Mammary epithelial cell (primary cell): ENCODE measurements around the gene TAF4.

Experiments used
- CTCF ChIP-seq, 2 donors: IDR thresholded peaks in 1 of 2; conservative IDR thresholded peaks in 1 of 2; 2 replicates each; pipeline ENCODE4 v1.5.1; 2011 to 2012; ENCODE audit warnings: inconsistent platforms in 2 of 2, low read length in 2 of 2, mild to moderate bottlenecking in 2 of 2, control low read depth in 1 of 2, low read depth in 1 of 2; ENCODE audit not compliant: insufficient read depth in 1 of 2; ENCODE audit errors: extremely low read depth in 1 of 2
- EZH2 ChIP-seq: IDR thresholded peaks from 2 replicates; pipeline ENCODE4 v1.6.1; 2012; ENCODE audit warnings: low read length, inconsistent platforms, borderline replicate concordance

DNA sequence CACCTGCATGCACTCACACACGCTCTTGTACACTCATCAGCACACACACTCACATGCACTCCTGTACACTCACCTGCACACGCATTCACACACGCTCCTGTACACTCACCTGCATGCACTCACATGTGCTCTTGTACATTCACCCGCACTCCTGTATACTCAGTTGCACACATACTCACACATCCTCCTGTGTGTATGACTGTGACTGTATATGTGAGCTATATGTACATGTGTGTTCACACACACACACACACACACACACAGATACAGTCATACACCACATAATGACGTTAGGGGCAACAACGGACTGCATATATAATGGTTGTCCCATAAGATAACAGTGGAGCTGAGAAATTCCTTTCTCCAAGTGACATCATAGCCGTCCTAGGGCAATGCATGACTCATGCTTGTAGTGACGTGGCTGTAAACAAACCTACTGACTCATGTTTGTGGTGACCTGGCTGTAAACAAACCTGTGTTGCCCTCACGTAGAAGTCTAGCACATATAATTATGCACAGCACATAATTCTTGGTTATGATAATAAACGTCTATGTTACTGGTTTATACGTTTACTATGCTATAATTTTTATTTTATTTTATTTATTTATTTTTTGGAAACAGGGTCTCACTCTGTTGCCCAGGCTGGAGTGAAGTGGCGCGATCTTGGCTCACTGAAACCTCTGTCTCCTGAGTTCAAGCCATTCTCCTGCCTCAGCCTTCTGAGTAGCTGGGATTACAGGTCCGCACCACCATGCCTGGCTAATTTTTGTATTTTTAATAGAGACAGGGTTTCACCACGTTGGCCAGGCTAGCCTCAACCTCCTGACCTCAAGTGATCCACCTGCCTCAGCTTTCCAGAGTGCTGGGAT is 22.8 kb upstream of the TAF4 start:
- TF ChIP-seq CTCF (conservative IDR thresholded peaks at IDR 0.05 in 1 of 2, IDR thresholded peaks at IDR 0.05 in 1 of 2; ENCODE audit: extremely low read depth in 1 of 2, insufficient read depth in 1 of 2, low read depth in 1 of 2, low read length in 2 of 2), result no peak
- TF ChIP-seq EZH2, result no peak
